Posterior vena cava (tissue), 2 donors: ENCODE results near the gene GCLM. TPM values are rescaled to one million over a fixed set of nuclear protein-coding genes. Genes with fewer than 3 reads are reported as not detected.

Experiments
- microRNA-seq, 2 donors: library from miRNA; unstranded; fragments of <30 nt; microRNA quantifications; one replicate each; pipeline ENCODE4 v1.2.0, GENCODE V29; 2020 to 2021; ENCODE audit warnings: borderline microRNAs expressed in 2 of 2
- total RNA-seq, 2 donors: library from RNA; stranded (reverse); fragmentation: NEBNext Ultra II Directional; extraction: Animal tissue kit (Norgen Biotek cat#: 25700); gene quantifications; one replicate each; pipeline ENCODE4 v1.2.1, GENCODE V29; 2021
- donor health status: DM: yes; HTN: yes; CAD: no.
- donor health status: DM: yes; HTN: yes; CAD: no.

The GCLM gene
- total RNA-seq, 2 donors from 2014 or later, result 9.7 to 16.8 TPM

Small RNA genes within 50 kb of the gene (microRNA-seq; reads per million reads assigned to microRNA genes)
- gene MIR760, result 6.3 to 18.4 reads per million in 2 donors

Other genes starting within 250 kb of the GCLM start
- gene BCAR3, start 227.6 kb downstream of the GCLM start, total RNA-seq, result 10 to 100 TPM; 10.4 to 17.5 TPM
- gene DNTTIP2, start 30.2 kb downstream of the GCLM start, total RNA-seq, result 10 to 100 TPM; 48.3 to 77.8 TPM
- under 1 TPM; 0.33 to 0.42 TPM for gene ABCA4, start 211.7 kb upstream of the GCLM start, total RNA-seq